NCI-H82 treated with DMSO at 0.1 percent for 48 hours (cell line): Measurements from ENCODE around the gene BANP.
"Not testable (repeated sequence)": the region's sequence is repeated elsewhere in the genome, so short reads cannot be mapped to it uniquely, and the experiment has no call there.

Source experiments
- DNase-seq: peaks from one replicate; lab custom pipeline; 2025; ENCODE audit not compliant: unreplicated experiment; lab: John Stamatoyannopoulos, UW

Gene BANP

DNA sequence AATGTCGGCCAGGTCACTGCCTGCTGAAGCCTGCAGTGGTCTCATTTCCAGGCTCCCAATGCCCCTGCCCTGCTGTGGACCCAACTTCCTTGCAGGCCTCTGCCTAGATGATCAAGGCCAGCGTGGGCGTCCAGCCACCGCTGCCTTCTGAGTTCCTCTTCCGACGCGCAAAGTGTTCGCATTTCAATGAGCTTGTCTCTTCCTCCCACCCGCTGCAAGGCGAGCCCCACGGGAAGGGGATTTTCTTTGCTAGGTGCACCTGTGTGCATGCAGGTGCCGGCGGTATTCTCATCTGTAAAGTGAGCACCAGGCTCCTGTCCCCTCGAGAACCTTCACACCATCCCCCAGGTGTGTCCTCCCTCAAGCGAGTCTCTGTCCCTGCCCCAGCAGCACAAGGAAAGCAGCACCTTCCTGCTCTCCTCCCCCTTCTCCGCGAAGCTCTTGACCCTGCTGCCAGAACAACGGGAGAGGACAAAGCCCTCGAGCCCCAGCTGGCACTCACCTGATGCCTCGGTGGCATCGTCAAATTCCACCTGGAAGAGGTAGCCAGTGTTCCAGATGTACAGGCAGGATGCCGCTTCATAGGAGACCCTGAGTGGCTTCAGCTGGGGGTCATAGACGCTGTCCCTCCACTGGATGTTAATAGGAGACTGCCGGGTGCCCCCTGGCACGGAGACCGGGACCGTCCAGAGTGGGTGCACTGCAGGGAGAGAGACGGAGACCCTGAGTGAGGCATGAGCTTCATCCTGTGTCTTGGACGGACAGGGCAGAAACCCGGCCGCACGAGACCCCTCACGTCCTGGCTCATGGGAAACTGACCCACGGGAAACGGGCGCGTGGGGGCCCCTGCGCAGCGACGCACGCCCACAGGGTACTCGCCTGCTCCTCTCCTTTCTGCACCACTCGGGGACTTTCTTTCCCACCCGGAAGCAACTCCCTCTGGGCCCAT, 24.7 kb upstream of the BANP start:
- DNase-seq, result no peak

- no peak for DNase-seq
Observed at GRCh38 chr16:87927195-87927562, 24.1 kb upstream of the BANP start.

GRCh38 chr16:87929986-87930385, 21.2 kb upstream of the BANP start:
- no peak for DNase-seq

GRCh38 chr16:87930456-87930855, 20.8 kb upstream of the BANP start:
- no peak for DNase-seq

DNA sequence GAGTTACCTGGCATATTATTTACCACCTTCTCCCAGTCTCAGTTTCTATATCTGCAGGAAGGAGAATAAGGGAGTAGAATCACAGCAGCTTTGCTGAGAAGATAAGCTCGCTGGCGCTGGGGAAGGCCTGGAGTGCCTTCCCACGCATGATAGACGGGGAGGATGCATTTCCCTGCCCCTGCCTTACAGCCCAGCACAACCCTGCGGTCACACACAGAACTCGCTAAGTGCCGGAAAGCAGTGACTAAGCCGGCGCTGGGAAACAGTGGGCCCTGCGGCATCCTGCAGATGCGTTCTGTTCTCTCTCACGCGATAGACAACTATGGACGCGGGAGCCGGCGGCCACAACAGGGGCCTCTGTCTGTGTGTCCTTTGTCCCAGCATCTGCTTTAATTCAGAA, 19.7 kb upstream of the BANP start:
- DNase-seq, result no peak

- DNase-seq, result not testable (repeated sequence)
Observed at GRCh38 chr16:87932475-87933139, 18.6 kb upstream of the BANP start.

GRCh38 chr16:87933140-87933495, 18.1 kb upstream of the BANP start:
- DNase-seq, result no peak

DNA sequence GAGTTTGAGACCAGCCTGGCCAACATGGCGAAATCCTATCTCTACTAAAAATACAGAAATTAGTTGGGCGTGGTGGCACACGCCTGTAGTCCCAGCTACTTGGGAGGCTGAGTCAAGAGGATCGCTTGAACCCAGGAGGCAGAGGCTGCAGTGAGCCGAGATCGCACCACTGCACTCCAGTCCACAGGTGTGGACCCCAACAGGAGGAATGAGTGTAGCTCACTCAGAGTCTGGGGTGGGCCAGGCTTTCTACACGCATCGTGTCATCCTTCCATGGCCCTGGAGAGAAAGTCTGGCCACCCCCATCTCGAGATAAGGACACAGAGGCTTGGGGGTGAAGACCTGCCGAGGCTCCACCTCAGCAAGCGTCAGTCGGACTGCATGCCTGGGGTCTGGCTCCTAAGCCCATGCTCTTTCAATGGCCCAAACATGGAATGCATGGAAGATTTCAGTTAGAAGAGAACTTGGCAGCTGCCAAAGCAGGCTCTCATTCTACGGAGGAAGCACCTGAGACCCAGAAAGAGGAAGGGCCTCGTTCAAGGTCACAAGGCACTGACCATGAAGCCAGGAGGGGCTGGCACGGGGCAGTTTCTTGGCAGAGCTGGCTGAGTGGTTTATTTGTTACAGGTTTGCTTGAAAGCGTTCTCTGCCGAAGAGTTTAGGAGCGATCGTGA, 16.3 kb upstream of the BANP start:
- DNase-seq, result not testable (repeated sequence)

GRCh38 chr16:87936016-87936374, 15.2 kb upstream of the BANP start:
- DNase-seq, result not testable (repeated sequence)

- no peak for DNase-seq
Observed at GRCh38 chr16:87936375-87937230, 14.6 kb upstream of the BANP start, which contains the start of gene CA5A. Gene CA5A (minus strand): TSS chr16:87936529. CDS start chr16:87936450, 79 bp downstream.

DNA sequence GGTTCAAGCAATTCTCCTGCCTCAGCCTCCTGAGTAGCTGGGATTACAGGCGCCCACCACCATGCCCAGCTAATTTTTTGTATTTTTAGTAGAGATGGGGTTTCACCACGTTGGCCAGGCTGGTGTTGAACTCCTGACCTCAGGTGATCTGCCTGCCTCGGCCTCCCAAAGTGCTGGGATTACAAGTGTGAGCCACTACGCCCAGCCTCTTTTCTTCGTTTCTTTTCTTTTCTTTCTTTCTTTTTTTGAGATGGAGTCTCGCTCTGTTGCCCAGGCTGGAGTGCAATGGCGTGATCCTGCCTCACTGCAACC, 14.0 kb upstream of the BANP start:
- DNase-seq, result not testable (repeated sequence)

DNA sequence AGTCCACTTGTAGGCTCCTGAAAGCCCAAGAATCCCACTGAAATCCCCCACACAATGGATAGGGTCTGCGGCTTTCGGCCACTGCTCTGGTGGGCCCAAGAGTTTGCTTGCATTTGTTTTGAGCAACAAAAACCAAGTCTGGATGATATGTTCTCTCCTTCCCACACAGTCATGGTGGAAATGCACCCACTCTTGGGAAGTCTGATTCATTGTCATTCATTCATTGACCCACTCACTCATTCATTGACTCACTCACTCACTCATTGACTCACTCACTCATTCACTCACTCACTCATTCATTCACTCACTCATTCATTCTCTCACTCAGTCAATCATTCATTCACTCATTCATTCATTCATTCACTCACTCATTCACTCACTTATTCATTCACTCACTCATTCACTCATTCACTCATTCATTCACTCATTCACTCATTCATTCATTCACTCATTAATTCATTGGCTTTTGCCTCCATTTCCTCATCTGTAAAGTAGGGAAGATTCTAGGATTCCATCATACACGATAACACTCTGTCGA, 12.8 kb upstream of the BANP start:
- no peak for DNase-seq

DNA sequence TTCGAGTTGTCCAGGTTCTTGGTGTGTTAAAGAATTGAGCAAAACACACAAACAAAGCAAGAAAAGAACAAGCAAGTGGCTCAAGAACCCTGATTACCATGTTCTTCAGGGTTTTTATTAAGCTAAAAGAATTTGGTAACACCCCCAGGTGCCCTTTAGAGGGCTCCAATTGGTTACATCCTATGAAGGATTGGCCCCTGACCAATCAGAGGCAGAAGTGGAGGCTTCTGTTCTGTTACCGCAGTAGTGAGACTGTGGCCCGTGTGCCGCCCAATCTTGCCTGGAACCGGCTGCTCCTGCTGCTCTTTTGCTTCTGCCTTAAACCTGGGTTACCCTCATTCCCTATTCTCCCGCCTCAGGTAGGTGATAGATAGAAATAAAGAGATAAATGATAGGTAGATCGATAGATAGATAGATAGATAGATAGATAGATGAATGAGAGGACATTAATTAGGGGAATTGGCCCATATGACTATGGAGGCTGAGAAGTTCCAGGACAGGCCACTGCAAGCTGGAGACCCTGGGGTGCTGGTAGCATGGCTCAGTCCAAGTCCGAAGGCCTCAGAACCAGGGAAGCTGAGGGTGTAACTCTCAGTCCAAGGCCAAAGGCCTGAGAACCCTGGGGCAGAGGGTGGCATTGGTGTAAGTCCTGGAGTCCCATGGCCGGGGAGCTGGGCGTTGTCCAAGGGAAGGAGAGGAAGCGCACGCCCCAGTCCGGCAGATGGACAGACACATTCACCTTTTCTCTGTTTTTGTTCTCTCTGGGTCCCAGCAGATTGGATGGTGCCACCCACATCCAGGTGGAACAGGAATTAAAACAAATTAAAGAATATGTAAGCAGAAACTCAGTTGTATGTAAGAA, 11.4 kb upstream of the BANP start:
- no peak for DNase-seq

- no peak for DNase-seq
Observed at GRCh38 chr16:87942680-87943079, 8.6 kb upstream of the BANP start.

DNA sequence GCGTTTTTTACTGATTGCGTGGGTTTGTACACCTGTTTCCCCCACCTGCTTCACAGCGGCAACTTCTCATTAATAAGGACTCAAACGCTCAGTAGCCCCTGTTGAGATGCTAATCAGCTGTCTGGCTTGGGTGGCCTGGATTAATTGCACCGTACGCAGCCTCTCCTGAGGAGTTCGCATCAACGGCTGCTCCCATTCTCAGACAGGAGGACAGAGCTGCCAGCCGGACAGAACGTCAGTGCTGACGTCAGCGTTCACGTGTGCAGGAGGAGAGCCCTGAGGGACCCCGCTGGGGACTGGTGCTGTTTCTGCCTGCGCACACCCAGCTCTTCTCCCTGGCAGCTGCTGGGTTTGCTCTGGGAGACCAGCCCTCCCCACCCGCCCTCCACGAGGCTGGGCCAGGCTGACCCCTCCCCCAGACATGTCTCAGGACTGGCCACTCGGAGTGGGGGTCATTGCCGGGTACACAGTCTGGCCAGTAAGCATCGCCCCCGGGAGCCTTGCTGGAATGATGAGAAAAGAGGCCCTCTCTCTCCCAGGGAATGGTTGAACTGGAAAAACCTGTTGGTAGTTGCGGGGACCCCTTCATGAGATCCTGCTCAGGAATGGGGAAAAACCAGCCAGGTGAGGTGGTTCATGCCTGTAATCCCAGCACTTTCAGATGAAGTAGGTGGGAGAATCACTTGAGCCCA, 5.7 kb upstream of the BANP start:
- no peak for DNase-seq

DNA sequence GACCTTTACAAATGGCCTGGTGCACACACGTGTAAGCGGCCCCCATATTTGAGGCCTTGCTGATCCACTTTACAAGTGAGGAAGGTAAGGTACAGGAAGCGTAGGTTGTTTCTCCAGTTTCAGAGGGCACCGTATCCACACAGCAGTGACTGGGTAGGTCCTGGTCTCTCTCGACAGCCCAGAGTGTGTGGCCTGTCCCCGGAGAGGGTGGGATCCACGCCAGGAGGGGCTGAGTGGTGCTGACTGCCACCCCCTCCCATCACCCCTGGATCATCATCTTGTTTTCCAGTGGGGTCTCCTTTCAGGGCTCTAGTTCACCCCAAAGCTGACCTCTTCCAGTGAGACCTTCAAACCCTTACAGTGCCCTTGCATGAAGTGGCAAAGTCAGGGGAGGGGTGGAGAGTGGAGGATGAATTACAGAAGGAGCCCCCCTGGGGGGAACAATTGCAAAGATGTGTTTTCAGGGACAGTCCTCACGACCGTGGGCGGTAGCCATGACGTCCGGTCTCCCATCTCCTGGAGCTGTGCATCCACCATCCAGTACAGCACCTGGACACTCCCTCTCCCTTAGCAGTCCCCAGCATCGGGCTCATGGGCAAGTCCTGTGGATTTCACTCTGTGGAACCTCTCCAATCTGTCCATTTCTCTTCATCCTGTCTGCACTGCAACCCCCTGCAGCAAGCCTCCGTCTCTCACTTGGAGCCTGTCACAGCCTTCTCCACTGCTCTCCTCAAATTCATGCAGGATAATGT, 4.5 kb upstream of the BANP start:
- DNase-seq, result no peak

GRCh38 chr16:87947356-87948118, 3.7 kb upstream of the BANP start:
- no peak for DNase-seq

- no peak for DNase-seq
Observed at GRCh38 chr16:87948119-87948545, 3.1 kb upstream of the BANP start.
